NCI-H446 treated with DMSO at 0.1 percent for 48 hours (cell line): ENCODE measurements around the gene PTPRN2.

ENCODE experiments used
- DNase-seq: peaks from one replicate; lab custom pipeline; 2025; lab: John Stamatoyannopoulos, UW

PTPRN2 gene

DNA sequence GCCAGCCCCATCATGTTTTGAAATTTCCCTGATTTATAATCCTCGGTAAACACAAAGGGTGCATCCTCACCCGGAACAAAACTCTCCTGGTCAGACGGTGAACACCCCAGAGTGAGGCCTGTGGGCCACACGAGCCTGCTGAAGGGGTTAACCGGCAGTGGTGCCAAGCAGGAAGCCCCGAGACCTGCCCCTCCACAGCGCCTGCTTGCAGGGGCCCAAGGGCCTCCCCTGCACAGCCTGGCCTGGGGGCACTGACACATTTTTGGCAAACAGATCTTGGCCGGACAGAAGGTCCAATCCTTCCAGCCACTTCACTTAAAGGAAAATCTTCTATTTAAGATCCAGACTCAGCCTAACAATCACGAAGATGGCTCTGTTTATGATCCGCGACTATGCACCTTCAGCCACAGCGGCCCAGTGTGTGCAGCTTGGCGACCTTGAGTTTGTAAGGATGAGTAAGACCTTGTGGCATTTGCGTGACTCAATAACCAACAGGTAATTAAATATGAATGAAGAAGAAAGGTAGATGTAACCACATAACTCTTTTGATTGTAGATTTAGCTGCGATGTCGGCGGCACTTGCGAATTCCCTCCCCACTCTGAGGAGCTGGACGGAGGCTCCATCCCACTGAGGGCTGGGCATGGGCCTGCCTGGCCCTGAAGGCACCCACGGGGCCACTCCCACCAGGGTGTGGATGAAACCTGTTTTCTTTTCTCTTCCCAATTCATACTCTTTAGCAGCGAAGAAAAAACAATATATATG is 922.6 kb downstream of the PTPRN2 start:
- DNase-seq = no peak

DNA sequence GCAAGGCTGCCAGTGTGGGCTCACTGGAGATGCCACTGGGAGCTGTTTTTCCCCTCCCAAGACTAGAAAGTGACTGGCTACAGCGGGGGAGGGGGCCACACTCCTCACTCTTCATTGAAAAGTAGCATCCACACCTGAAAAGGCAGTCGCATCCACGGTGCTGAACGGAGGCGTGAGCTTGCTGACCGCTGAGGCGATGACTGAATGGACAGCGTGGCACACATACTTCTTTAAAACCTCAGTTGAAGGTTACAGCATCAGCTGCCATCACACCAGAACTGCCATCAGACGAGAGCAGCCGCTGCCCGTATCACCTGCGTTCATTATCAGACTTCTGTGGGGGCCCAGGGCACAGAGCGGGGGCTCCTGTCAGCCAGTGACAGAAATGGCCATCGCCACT is 923.6 kb downstream of the PTPRN2 start:
- no peak for DNase-seq

DNA sequence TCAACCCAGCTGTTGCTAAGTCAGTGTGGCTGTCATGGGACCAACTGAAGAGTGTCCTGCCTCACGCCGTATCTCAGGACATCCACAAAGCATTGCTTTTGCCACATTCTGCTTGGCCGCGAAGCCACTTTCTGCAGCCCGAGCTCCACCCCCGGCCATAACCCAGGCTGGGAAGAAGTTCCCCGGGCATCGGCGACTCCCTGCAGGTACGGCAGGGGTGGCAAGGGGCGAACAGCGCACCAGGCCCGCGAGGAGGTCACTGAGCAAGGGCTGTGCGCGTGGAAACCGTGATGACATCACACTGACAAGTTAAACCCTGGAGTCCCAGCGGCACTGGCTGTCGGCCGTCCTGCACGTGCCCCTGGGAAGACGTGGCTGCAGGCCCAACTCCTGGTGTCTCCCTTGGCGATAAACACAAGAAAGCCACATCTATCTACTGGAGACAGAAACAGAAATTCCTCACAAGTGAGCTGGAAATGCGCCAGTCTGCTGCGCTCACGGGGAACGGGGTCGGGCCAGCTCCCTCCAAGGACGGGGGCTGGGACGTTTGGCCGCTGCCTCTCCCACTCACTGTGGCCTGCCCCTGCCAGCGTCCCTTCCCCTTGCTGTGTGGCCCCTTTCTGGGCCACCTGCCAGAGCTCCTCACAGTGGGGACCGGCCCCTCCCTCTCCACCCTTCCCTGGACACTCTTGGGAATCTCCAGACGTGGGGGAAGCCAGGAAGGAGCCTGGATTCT is 924.5 kb downstream of the PTPRN2 start:
- DNase-seq = no peak

DNA sequence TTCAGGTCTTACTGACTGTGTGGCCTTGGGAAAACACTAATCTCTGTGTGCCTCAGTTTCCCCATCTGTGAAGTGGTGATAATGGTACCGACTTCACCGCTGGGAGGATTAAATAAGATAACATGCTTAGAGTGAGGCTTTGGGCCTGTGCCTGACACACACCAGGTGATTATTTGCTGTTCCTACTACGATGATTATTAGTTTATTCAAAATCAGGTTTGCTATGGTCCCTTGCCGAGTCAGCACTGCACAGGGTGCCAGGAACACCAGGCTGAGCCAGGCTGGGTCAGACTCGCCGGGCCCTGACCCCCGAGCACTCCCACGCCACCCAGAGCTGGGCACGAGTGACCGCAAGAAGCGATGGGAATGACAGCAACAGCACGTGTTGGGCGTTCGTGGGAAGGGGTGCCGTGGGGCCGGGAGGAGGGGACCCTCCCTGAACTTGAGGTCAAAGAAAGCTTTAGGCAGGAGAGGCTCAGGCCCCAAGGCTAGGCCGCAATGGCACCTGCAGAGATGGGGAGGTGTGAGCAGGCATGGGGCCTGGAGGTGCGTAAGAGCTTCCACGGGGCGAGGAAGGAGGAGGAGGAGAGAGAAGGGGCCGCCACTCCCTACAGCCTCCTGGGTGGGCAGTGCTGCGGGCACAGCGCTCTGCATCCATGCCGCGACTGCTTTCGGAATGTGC is 925.4 kb downstream of the PTPRN2 start:
- no peak for DNase-seq

DNA sequence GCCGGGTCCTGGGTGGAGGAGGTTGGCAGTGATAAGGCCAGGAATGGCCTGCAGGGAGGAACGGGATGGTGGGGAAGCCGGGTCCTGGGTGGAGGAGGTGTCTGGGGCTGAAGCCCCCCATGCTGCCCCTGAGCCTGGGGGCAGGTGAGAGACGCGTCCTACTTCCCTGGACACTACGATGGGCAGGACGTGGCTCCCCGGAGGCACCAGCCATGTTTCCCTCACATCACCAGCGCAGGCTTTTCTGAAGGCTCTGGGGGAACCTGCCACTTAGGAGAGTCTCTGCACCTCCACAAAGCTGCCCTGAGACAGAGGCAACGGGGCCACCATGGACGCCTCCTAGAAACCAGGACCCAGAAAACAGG is 926.0 kb downstream of the PTPRN2 start:
- no peak for DNase-seq

DNA sequence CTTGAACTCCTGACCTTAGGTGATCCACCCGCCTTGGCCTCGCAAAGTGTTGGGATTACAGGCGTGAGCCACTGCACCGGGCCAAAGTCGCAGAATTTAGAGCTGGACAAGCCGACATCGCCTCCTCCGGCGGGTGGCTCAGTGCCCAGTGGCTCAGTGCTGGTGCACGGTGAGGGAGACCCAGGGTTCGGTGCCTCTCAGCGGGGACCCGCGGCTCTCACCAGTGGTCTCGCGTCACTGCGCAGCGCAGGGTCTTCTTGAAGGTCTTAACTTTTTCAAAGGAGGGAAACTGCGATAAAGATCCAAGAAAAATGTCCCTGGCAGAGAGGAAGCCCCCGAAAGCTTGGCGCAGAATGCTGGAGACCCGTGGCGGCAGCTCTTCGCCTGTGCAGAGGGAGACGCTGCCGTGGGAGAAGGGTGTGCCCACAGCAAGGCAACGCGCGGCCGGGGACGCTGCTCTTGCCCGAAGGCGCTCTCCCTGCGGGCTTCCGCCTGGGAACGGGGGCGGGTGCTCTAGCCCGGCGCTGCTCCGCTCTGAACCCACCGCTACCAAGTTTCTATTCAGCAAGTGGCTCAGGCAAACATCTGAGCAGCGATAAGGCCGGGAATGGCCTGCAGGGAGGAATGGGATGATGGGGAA is 926.5 kb downstream of the PTPRN2 start:
- DNase-seq = no peak

DNA sequence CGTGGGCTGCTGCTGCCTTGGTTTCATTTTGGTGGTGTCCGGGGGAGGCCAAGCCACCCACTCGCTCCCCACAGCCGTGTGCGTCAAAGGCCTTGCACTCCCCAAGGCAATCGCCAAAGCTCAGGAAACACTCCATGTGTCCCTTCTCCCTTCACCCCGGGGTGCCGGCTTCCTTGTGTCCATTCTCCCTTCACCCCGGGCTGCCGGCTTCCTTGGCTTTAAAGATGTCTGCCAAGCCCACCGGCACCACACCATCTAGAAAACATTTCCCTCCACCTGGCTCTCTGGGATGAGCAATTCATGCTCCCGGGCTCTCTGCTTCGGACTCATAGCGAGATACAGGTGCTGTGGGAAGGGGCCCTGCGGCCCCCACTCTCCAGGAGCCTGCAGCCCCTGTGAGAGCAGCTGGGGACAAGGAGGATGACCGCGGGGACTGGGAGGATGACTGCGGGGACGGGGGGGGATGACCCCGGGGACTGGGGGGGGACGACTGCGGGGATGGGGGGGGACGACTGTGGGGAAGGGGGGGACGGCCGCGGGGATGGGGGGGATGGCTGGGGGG is 928.7 kb downstream of the PTPRN2 start:
- no peak for DNase-seq

DNA sequence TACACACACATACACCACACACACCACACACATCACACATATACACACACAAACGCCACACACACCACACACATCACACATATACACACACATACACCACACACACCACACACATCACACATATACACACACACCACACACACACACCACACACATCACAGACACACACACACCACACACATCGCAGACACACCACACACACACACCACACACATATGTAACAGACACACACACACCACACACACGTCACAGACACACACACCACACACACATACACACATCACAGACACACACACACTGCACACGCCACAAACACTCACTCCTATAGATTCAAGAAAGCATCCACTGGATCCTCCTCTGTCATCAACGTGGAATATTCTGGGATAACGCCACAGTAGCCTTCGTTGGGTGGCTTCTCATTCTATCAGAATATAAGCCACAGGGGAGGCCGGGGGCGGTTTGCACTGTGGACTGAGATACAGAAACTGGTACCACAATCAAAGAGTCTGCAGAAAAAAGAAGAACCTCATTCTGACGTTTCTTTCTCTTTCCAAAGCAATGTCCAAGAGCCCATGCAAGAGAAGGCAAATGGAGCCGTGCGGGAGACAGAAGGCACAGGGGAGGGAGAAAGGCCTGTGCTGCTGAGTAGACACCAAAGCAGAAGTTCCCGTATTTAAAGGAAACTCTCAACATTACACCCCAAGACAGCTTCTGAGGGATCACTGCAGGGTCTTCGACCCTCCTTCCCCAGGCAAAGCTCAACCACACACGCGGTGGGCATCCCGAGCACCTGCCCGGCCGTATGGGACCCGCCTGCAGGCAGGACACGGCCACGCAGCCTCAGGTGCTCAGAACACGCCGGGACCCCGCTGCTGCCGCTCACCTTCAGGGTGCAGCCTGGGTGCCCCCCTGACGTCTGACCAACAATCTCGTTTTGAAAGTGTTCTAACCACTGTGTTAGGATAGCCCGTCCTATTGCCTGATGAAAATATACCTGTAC is 929.6 kb downstream of the PTPRN2 start:
- no peak for DNase-seq

DNA sequence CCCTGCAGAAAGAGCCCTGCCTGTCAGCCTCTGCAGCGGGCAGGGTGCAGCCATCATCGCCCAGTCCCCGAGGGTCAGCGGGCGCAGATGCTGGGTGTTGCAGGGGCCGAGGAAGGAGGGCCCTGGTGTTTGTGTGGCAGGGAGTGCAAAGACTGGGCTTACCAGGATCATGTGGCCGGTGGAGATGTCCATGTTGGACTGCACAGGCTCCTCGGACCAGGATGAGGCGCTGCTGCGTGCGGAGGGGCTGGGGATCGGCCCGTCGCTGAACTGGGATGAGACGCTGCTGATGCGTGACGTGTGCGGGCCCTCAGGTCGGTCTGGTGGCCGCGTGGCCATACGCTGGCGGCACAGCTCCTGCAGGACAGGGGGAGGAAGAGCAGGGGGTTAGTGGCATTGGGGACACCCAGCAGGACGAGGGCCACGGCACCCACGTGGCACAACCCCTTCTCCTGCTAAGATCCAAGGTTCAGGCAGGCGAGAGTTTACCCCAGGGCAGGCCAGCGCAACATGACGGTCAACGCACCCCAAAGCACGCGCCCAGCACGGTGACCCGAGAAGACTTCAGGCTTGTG is 931.3 kb downstream of the PTPRN2 start:
- DNase-seq = no peak

DNA sequence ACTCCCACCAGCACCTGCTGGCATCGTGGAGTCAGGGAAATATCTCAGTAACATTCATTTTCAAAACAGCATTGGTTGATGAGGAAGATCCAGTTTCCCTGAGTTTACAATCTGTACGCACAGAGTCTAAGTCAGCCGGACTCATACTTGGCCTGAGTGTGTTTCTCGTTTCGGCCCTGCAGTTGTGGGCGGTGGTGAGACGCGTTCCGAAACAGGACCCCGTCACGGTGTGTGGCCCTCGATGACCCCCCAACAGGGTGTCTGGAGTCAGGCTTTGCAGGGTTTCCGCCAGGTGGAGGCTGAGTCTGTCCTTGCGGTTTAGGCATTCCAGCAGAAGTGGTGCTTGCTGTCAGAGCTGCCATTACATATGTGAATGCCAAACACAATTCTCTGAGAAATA is 933.3 kb downstream of the PTPRN2 start:
- DNase-seq = no peak

DNA sequence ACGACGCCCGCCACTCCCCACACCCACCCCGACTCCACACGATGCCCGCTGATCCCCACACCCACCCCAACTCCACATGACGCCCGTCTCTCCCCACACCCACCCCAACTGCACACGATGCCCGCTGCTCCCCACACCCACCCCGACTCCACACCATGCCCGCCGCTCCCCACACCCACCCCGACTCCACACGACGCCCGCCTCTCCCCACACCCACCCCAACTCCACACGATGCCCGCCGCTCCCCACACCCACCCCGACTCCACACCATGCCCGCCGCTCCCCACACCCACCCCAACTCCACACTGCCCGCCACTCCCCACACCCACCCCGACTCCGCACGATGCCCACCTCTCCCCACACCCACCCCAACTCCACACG is 933.8 kb downstream of the PTPRN2 start:
- DNase-seq = no peak

DNA sequence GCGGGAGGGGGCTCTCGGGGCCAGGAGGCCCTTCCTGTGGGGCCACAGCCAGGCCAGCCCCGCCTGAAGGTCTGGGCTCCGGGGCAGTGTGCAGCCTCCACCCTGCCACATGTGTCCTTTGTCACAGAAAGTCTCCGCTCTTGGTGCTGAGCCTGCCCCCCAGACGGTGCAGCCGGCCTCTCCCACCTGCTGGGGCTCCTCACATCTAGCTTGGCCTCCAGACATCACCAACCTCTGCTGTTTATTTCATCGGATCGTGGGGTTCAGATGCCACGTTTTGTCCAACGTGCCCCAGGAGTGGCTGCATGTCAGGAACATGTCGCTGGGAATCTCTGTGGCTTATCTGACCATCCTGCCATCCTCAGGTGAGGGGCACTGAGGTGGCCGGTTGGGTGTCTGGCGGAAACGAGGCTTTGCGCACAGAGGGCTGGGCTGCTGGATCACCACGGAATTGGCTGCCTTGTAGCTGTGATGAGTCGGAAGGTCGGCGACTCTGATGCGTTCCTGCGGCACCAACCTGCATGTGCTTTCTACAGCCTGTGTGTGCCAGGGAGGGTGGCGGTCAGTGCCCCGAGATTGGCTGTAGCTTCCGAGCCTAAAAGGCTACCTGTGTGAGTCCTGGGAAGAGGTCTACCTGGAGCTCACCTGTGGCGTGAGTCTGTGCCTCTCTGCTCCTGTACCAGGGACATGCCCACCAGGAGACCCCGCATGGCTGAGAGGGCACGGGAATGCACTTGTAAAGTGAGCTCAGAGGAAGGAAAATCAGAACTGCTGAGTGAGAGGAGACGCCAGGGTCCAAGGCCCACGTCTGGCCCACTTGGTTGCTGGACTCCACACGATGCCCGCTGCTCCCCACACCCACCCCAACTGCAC is 934.4 kb downstream of the PTPRN2 start:
- no peak for DNase-seq

DNA sequence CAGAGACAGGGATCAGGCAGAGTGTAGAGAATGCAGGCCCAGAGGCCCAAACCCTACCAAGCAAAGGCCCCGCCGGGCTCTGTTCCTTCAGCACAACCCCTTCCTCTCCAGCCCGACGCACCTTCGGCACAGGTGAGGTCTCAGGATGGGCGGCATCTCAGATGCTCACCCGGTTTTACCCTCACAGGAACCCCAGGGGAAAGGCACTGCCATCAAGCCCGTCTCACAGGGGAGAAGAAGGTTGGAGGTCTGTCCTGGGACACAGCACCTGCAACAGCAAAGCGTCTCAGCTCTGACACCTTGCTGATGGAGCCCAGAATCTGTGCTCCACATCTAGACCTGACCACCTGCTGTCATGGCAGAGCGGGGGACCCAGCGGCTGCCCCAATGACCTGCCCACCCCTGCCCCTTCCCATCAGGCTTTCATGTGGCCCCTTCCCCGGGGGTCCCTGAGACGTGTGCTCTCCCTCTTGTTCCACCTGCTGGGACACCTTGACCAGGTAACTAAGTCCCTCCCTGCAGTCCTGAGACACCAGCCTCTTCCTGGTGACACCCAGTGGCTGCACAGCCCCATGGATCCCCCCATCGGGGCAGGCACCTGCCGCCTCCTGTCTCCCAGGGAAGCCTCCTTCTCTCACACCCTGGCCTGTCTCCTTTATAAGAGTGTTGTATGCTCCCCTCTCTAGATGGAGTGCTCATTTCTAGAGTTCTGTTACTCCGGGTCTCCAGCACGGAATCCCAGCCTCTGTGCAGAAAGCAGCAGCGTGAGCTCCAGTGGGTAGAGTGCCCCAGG is 935.3 kb downstream of the PTPRN2 start:
- DNase-seq = no peak

DNA sequence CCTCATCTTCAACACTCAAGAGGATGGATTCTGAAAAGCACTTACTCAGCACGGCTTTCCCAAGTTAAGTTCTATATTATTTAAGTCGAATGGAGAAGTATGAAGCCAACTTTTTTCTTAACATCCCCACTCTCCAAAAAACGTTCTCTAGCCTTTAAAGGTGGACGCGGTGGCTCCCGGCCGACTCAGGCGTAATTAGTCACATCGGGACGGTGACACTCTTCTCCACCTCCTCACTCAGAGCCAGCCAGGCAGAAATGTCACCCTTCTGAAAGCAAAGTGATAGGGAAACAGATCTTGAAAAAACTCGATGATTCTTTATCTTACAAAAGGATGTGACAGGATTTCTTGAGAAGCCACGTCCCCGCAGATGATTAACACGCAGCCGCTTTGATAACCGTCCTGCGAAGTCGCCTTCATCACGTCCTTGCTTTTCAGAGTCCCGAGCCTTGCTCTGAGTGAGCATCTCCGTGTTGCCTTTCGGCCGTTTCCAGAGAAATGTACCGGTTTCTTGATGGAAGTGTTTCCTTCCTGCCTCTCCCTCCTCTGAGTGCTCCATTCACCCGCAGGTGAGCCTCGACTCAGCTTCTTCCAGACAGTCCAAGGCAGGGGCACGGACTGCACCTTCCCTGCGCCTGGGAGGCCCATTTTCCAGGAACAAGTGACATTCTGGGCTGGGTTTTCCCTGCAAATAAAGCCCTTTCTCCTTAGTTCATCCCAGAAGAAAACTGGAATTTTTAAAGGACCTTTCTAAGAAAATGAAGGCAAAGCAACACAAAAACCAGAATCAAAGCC is 936.1 kb downstream of the PTPRN2 start:
- DNase-seq = no peak

DNA sequence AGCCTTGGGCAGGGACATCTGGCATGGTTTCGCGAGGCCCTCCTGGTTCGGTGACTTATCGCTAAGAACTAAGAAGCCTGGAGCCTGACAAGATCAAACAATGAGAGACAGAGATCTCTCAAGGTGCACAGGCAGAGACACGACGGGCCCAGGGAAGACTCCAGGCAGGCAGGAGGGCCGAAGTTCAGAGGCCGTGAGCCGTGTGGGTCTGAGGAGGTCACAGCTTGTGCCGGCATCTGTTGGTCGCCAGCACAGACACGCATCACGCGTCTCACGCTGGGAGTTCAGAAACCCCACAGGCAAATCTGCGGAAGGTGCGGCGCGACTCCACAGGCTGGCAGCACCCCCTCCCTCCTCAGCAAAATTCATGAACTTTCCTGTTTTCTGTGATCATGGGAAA is 936.8 kb downstream of the PTPRN2 start:
- DNase-seq = no peak

DNA sequence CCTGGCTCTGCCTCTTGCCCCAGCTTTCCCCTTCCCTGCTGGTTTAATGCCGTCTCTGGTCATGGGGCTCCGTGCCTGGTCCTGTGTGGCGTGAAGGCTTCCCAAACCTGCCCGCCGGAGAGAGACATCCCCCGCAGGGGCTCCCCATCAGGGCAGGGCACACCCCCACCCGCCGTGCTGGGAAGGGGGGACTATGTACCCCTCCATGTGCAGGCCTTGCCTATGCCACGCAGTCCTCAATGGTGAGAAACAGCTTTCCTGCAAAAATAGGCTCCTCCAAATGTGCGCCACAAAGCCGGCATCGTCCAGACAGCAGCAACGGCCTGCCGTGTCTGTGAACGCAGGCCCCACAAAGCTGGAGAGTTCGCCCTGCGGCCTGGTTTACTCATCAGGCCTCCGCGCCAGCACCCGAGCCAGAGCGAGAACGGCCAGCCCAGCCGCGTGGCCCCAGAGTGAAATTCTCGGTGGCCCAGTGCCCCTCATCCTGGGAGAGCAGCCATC is 937.4 kb downstream of the PTPRN2 start:
- no peak for DNase-seq

DNA sequence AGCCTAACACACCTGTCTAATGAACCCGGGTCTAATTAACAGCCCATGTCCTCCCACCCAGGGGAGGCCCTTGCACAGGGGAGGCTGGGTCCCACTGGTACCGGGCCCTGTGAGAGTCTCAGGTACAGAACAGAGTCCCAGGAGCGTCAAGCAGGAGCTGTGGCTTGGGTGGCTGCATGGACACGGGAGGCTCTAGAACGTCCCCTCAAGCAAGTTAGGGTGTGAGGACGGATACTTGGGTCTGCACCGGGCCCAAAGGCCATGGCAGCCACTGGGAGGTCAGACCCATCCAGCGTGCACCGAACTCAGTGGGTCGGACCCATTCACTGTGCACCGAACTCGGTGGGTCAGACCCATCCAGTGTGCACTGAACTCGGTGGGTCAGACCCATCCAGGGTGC is 941.1 kb downstream of the PTPRN2 start:
- DNase-seq = no peak

DNA sequence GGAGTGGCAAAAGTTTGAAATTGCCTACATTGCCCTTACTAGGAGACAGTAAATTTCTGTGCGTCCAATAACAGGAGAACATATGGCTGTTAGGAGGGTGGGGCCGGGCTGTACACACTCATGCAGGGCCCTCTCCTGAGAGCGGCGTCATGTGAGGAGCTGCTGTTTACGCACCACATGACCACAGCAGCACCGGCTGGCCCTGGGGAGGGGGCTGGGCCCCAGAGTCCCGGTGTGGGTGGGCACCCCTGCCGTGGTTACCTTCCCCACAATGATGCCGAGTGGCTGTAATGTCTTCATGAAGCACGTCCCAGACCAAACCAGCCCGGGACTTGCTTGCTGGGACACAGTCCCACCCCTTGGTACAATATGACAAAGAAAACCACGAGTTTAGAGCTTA is 942.1 kb downstream of the PTPRN2 start:
- DNase-seq = no peak
